SK-N-MC (cell line): ENCODE measurements around the gene HBD.

Experiments
- EZH2 ChIP-seq: fragments of 200-600 bp; sonication (generic); IDR thresholded peaks from one replicate; pipeline ENCODE4 v1.6.1; 2017; ENCODE audit warnings: antibody characterized with exemption
- POLR2AphosphoS5 ChIP-seq: IDR thresholded peaks from 2 replicates; pipeline ENCODE4 v1.6.1; 2012; ENCODE audit warnings: mild to moderate bottlenecking, low read depth, low read length, borderline replicate concordance

DNA sequence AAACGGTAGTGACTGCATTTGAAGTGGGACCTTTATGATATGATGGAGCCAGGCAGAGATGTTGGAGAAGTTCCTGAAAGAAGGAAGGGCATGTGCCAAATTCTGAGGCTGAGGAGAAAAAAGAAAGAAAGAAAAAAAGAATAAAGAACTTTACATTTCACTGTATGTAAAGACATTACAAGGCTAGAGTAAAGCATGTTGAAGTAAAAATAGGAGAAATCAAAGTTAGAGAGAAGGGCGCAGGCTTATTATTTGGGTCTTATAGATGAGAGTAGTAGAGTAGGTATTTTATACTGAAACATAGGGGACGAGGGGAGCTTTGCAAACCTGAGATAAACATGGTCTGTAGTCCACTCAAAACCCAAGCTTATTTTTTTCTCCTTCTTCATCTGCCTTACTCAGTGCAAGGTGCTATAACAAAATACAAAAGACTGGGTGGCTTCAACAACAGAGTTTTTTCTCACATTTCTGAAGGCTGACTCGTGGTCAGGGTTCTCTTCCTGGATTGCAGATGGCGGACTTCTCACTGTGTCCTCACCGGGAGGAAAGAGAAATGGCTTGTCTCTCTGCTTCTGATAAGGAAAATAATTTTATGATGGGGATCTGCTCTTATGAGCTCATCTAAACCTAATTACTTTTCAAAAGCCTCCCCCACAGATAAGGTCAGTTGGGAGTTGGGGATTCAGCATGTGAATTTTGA lies 12.6 kb upstream of the HBD start:
- TF ChIP-seq EZH2 (no peak), POLR2AphosphoS5 (no peak)
